Activated CD8-positive, alpha-beta T cell treated with anti-CD3 and anti-CD28 coated beads for 36 hours (primary cell): ENCODE data around the gene BROX. TPM values are rescaled to one million over a fixed set of nuclear protein-coding genes. Genes with fewer than 3 reads are reported as not detected.
"Not testable (repeated sequence)": the region's sequence is repeated elsewhere in the genome, so short reads cannot be mapped to it uniquely, and the experiment has no call there.

Experiments used
- ATAC-seq: fragments of 200-7000 bp; cut with Tn5 transposase; one replicate; pipeline ENCODE4 v1.10.0; 2021; ENCODE audit warnings: mild to moderate bottlenecking, moderate library complexity
- CTCF ChIA-PET: fragments of 350-600 bp; sonication (Branson Sonifier 250); formaldehyde crosslinking; loops from one replicate; lab custom pipeline; 2021; ENCODE audit warnings: antibody characterized with exemption; lab: Charles Lee
- POLR2A ChIA-PET: fragments of 350-600 bp; sonication (Branson Sonifier 250); formaldehyde crosslinking; loops from one replicate; lab custom pipeline; 2021; ENCODE audit warnings: antibody characterized with exemption; lab: Charles Lee
- DNase-seq: peaks from one replicate; pipeline ENCODE4 v3.0.0-alpha.2; 2020
- H3K27ac Mint-ChIP-seq: one replicate; pipeline ENCODE4 v1.8.0; 2021; ENCODE audit warnings: mild to moderate bottlenecking, mixed read lengths
- H3K27me3 Mint-ChIP-seq: one replicate; pipeline ENCODE4 v1.8.0; 2021; ENCODE audit warnings: mixed read lengths
- H3K36me3 Mint-ChIP-seq: one replicate; pipeline ENCODE4 v1.8.0; 2021; ENCODE audit warnings: low read depth, mixed read lengths
- H3K4me1 Mint-ChIP-seq: one replicate; pipeline ENCODE4 v1.8.0; 2021; ENCODE audit warnings: low read depth, mixed read lengths
- H3K4me3 Mint-ChIP-seq: one replicate; pipeline ENCODE4 v1.8.0; 2021; ENCODE audit warnings: mild to moderate bottlenecking, moderate library complexity, mixed read lengths
- H3K9me3 Mint-ChIP-seq: one replicate; pipeline ENCODE4 v1.8.0; 2021; ENCODE audit warnings: mixed read lengths
- intact Hi-C: fragments of 100-400 bp; cut with micrococcal nuclease; formaldehyde crosslinking; loops from one replicate; pipeline ENCODE4 v1.10.0; 2022
- total RNA-seq, 2 experiments: library from RNA; stranded (reverse); gene quantifications; one replicate each; pipeline ENCODE4 v1.2.3, GENCODE V29; 2021
- TF ChIP-seq, protein P1 (sequence below): fragments of 200-600 bp; IDR thresholded peaks from one replicate; pipeline ENCODE4 v1.8.0; 2022; ENCODE audit warnings: antibody characterized with exemption, mild to moderate bottlenecking

The BROX gene
- total RNA-seq, 2 experiments from 2014 or later = 25.7 to 32.8 TPM

- no peak for DNase-seq
Observed at GRCh38 chr1:222759451-222760035, 47.2 kb downstream of the BROX start.

GRCh38 chr1:222761083-222761482, 48.7 kb downstream of the BROX start:
- POLR2A ChIA-PET = no interaction called here
- Mint-ChIP-seq H3K4me1 (no peaks in the 10 kb centered on the region), H3K27ac (no peak overlapping the region), H3K27me3 (peaks cover 2% of the 10 kb centered on the region), H3K36me3 (no peaks in the 10 kb centered on the region), H3K9me3 (peaks cover 2% of the 10 kb centered on the region), H3K4me3 (no peak overlapping the region)
- TF ChIP-seq, protein P1, sequence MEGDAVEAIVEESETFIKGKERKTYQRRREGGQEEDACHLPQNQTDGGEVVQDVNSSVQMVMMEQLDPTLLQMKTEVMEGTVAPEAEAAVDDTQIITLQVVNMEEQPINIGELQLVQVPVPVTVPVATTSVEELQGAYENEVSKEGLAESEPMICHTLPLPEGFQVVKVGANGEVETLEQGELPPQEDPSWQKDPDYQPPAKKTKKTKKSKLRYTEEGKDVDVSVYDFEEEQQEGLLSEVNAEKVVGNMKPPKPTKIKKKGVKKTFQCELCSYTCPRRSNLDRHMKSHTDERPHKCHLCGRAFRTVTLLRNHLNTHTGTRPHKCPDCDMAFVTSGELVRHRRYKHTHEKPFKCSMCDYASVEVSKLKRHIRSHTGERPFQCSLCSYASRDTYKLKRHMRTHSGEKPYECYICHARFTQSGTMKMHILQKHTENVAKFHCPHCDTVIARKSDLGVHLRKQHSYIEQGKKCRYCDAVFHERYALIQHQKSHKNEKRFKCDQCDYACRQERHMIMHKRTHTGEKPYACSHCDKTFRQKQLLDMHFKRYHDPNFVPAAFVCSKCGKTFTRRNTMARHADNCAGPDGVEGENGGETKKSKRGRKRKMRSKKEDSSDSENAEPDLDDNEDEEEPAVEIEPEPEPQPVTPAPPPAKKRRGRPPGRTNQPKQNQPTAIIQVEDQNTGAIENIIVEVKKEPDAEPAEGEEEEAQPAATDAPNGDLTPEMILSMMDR = no peak
- CTCF ChIA-PET = no interaction called here
- DNase-seq = no peak
- no peak for ATAC-seq
- intact Hi-C loops = no loop called here

More at GRCh38 chr1:222759451-222760035, 47.2 kb downstream of the BROX start:
- H3K9me3 Mint-ChIP-seq = no peaks in the 10 kb centered on the region
- H3K4me1 Mint-ChIP-seq = no peaks in the 10 kb centered on the region
- ATAC-seq = no peak
- intact Hi-C loops = no loop called here
- TF ChIP-seq, protein P1 = no peak
- no peak overlapping the region for H3K4me3 Mint-ChIP-seq
- CTCF ChIA-PET = interaction anchor here (0.7 kb wide), 1 partner anchor 304 kb away, joined by 3 read pairs; no protein-coding TSS in a partner anchor
- H3K27ac Mint-ChIP-seq = no peak overlapping the region
- POLR2A ChIA-PET = no interaction called here
- no peaks in the 10 kb centered on the region for H3K36me3 Mint-ChIP-seq
- H3K27me3 Mint-ChIP-seq = peaks cover 2% of the 10 kb centered on the region

DNA sequence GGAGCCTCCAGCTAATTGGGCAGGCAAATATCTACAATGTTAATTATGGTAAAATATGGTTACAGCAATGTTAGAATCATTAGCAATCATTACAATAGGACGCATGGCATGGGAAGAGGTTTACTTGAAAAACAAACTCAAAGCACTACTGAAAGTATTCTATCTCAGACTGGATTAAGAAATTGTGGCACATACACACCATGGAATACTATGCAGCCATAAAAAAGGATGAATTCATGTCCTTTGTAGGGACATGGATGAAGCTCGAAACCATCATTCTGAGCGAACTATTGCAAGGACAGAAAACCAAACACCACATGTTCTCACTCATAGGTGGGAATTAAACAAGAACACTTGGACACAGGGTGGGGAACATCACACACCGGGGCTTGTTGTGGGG, 49.8 kb downstream of the BROX start:
- CTCF ChIA-PET = interaction anchor here (1.7 kb wide), 1 partner anchor 23 kb away, joined by 4 read pairs; no protein-coding TSS in a partner anchor
- ATAC-seq, H3K4me3 Mint-ChIP-seq, H3K27me3 Mint-ChIP-seq, POLR2A ChIA-PET, H3K27ac Mint-ChIP-seq, H3K4me1 Mint-ChIP-seq, DNase-seq, H3K9me3 Mint-ChIP-seq, H3K36me3 Mint-ChIP-seq, intact Hi-C loops: not testable (repeated sequence)

GRCh38 chr1:222767152-222767571, 54.8 kb downstream of the BROX start:
- intact Hi-C loops = no loop called here
- CTCF ChIA-PET = interaction anchor here (0.9 to 1.1 kb wide), 2 partner anchors 26 to 357 kb away, joined by 3 read pairs; no protein-coding TSS in a partner anchor
- peaks cover 25% of the 10 kb centered on the region for H3K9me3 Mint-ChIP-seq
- peaks cover 7% of the 10 kb centered on the region for H3K27me3 Mint-ChIP-seq
- peaks cover 2% of the 10 kb centered on the region for H3K4me1 Mint-ChIP-seq
- POLR2A ChIA-PET = no interaction called here
- ATAC-seq = no peak
- TF ChIP-seq, protein P1 = no peak
- H3K36me3 Mint-ChIP-seq = peaks cover 7% of the 10 kb centered on the region
- no peak for DNase-seq
- no peak overlapping the region for H3K27ac Mint-ChIP-seq
- no peak overlapping the region for H3K4me3 Mint-ChIP-seq

DNA sequence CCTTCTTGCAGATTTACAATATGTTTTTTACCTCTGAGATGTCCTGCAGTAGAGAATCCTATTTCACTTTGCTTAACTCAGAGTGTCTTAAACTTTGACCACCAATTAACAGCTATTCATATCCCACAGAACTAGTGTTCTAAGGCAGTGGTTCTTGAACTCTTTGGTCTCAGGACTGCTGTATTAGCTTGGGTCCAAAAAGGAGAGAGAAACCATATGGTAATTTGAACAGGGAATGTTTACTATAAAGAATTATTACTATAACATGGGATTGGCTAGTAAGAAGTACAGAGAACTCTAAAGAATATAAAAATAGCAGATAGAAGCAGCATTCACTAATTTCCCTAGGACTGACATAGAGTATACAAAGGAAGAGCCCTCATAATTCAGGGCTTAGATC, 56.2 kb downstream of the BROX start:
- Mint-ChIP-seq H3K27ac (no peak overlapping the region), H3K9me3 (peaks cover 25% of the 10 kb centered on the region), H3K4me3 (no peak overlapping the region), H3K36me3 (peaks cover 7% of the 10 kb centered on the region), H3K4me1 (peaks cover 13% of the 10 kb centered on the region), H3K27me3 (peaks cover 5% of the 10 kb centered on the region)
- ATAC-seq (no peak), DNase-seq (no peak)
- intact Hi-C loops = no loop called here
- CTCF ChIA-PET = no interaction called here
- TF ChIP-seq, protein P1 = no peak
- POLR2A ChIA-PET = no interaction called here
